Ovary (tissue), 9 donors: Measurements from ENCODE around the gene GTF2A1. TPM values are rescaled to one million over a fixed set of nuclear protein-coding genes. Genes with fewer than 3 reads are reported as not detected.
"Not testable (repeated sequence)": the region's sequence is repeated elsewhere in the genome, so short reads cannot be mapped to it uniquely, and the experiment has no call there.

Experiments
- DNase-seq, 5 donors: peaks; one replicate each; pipeline ENCODE4 v3.0.0-alpha.2; 2019 to 2020
- H3K27ac ChIP-seq, 2 donors: fragments of 200-600 bp; one replicate each; pipeline versions ENCODE4 v1.5.1 to v1.8.0; 2019 to 2022
- H3K27me3 ChIP-seq: fragments of 200-600 bp; one replicate; pipeline ENCODE4 v1.8.0; 2022
- H3K36me3 ChIP-seq: fragments of 200-600 bp; sonication (generic); one replicate; pipeline ENCODE4 v1.5.1; 2019
- H3K4me1 ChIP-seq: one replicate; pipeline ENCODE4 v1.8.1; 2013; ENCODE audit warnings: mild to moderate bottlenecking, moderate library complexity; ENCODE audit not compliant: insufficient read depth
- H3K4me3 ChIP-seq: fragments of 200-600 bp; sonication (generic); one replicate; pipeline ENCODE4 v1.5.1; 2017
- H3K9me3 ChIP-seq, 2 donors: fragments of 200-600 bp in 1 of 2; sonication (generic) in 1 of 2; one replicate each; pipeline versions ENCODE4 v1.5.1 to v1.8.1; 2013 to 2019; ENCODE audit warnings: mild to moderate bottlenecking in 1 of 2, moderate library complexity in 1 of 2
- EP300 ChIP-seq: sonication (generic); formaldehyde crosslinking; IDR thresholded peaks from one replicate; pipeline ENCODE4 v1.6.1; 2017; ENCODE audit warnings: antibody characterized with exemption
- POLR2A ChIP-seq: fragments of 450-650 bp; IDR thresholded peaks from one replicate; pipeline ENCODE4 v1.6.1; 2017; ENCODE audit warnings: antibody characterized with exemption, mild to moderate bottlenecking, moderate library complexity
- WGBS, 3 donors: extraction: QIAGEN DNeasy Blood & Tissue Kit in 1 of 3; methylation state at CpG; one replicate each; pipeline versions ENCODE4 v1.1.5 to v1.1.7; 2013 to 2017; 5-methylcytosine and 5-hydroxymethylcytosine counted together
- intact Hi-C, 4 donors: fragments of 100-400 bp; cut with DNase I; formaldehyde crosslinking; loops; one replicate each; pipeline versions ENCODE4 v1.11.0 to v1.15.1; 2022 to 2023
- polyA plus RNA-seq, 2 donors: library from polyadenylated mRNA; stranded (reverse); fragments of 200-250 nt in 1 of 2; fragments of 350-450 nt in 1 of 2; fragmentation: Illumina TruSeq in 1 of 2; extraction: RNeasy Lipid Tissue Mini Kit (QIAGEN cat#74804) in 1 of 2; gene quantifications; one replicate each; pipeline ENCODE4 v1.2.3, GENCODE V29; 2013 to 2014
- total RNA-seq, 7 donors: library from RNA; depleted of rRNA in 2 of 7; stranded (reverse); fragments of >200 nt in 2 of 7; fragmentation: NEBNext Ultra II Directional in 3 of 7; extraction: Animal tissue kit (Norgen Biotek cat#: 25700) in 3 of 7; gene quantifications; one replicate each; pipeline versions ENCODE4 v1.1.0 to v1.2.4, GENCODE V29; 2016 to 2023
- TF ChIP-seq, protein P1 (sequence below), 3 donors: fragments of 450-650 bp in 2 of 3; fragments of 200-600 bp in 1 of 3; IDR thresholded peaks; one replicate each; pipeline versions ENCODE4 v1.5.1 to v1.8.0; 2016 to 2022; ENCODE audit warnings: antibody characterized with exemption in 3 of 3, mild to moderate bottlenecking in 1 of 3
- donor health status: DM: no; HTN: no; CAD: no; lungs with moderate emphysema.
- donor health status: DM: no; HTN: no; CAD: no.
- donor health status: Bipolar disorder and iron deficiency.
- donor health status: DM: yes; HTN: yes; CAD: no.
- donor health status: DM: no; HTN: no; CAD: no.
- donor health status: DM: yes; HTN: yes; CAD: no.

The GTF2A1 gene
- total and polyA plus RNA-seq, 9 donors = 10.1 to 38.4 (median 27.8) TPM

- TF ChIP-seq EP300 = no peak
- TF ChIP-seq, protein P1, sequence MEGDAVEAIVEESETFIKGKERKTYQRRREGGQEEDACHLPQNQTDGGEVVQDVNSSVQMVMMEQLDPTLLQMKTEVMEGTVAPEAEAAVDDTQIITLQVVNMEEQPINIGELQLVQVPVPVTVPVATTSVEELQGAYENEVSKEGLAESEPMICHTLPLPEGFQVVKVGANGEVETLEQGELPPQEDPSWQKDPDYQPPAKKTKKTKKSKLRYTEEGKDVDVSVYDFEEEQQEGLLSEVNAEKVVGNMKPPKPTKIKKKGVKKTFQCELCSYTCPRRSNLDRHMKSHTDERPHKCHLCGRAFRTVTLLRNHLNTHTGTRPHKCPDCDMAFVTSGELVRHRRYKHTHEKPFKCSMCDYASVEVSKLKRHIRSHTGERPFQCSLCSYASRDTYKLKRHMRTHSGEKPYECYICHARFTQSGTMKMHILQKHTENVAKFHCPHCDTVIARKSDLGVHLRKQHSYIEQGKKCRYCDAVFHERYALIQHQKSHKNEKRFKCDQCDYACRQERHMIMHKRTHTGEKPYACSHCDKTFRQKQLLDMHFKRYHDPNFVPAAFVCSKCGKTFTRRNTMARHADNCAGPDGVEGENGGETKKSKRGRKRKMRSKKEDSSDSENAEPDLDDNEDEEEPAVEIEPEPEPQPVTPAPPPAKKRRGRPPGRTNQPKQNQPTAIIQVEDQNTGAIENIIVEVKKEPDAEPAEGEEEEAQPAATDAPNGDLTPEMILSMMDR (IDR thresholded peaks at IDR 0.05) = no peak
- TF ChIP-seq POLR2A = no peak
- no peak for DNase-seq
- Histone ChIP-seq H3K36me3 (no peaks in the 10 kb centered on the region), H3K4me3 (no peak overlapping the region), H3K27ac (no peak overlapping the region), H3K27me3 (no peaks in the 10 kb centered on the region), H3K4me1 (peaks cover 4% of the 10 kb centered on the region), H3K9me3 (no peaks in the 10 kb centered on the region)
- WGBS, 3 donors = 88 to 91% (median 90%) methylated on average over 19 of the region's 19 CpGs
- intact Hi-C loops = no loop called here
These were observed 25.9 kb upstream of the GTF2A1 start for GRCh38 chr14:81246461-81247270.

- H3K9me3 ChIP-seq = no peaks in the 10 kb centered on the region
- TF ChIP-seq POLR2A (no peak), EP300 (no peak)
- TF ChIP-seq, protein P1 (IDR thresholded peaks at IDR 0.05) = no peak
- no peaks in the 10 kb centered on the region for H3K36me3 ChIP-seq
- intact Hi-C loops = no loop called here
- H3K4me1 ChIP-seq = peaks cover 4% of the 10 kb centered on the region
- H3K27me3 ChIP-seq = no peaks in the 10 kb centered on the region
- no peak overlapping the region for H3K4me3 ChIP-seq
- no peak for DNase-seq
- H3K27ac ChIP-seq = no peak overlapping the region
- 4 to 24% (median 5%) methylated on average over 1 of the region's 1 CpG for WGBS, 3 donors
These were observed 25.0 kb upstream of the GTF2A1 start for GRCh38 chr14:81245771-81246170.

GRCh38 chr14:81244431-81244830 lies 23.7 kb upstream of the GTF2A1 start:
- H3K4me3 ChIP-seq, H3K9me3 ChIP-seq, intact Hi-C loops, DNase-seq, H3K4me1 ChIP-seq, H3K27ac ChIP-seq, H3K36me3 ChIP-seq, H3K27me3 ChIP-seq: not testable (repeated sequence)
- 95 to 96% (median 96%) methylated on average over 27 to 28 of the region's 28 CpGs for WGBS, 3 donors

- intact Hi-C loops = no loop called here
- Histone ChIP-seq H3K27ac (no peak overlapping the region), H3K36me3 (no peaks in the 10 kb centered on the region), H3K9me3 (no peaks in the 10 kb centered on the region), H3K27me3 (no peaks in the 10 kb centered on the region), H3K4me3 (no peak overlapping the region), H3K4me1 (peaks cover 4% of the 10 kb centered on the region)
- TF ChIP-seq, protein P1 (IDR thresholded peaks at IDR 0.05) = no peak
- no peak for TF ChIP-seq EP300
- TF ChIP-seq POLR2A = no peak
- DNase-seq = no peak
- WGBS, 3 donors = 79 to 91% (median 90%) methylated on average over 2 of the region's 2 CpGs
These were observed 22.7 kb upstream of the GTF2A1 start for GRCh38 chr14:81243499-81243898.

GRCh38 chr14:81236849-81237248 lies 16.1 kb upstream of the GTF2A1 start:
- H3K4me3 ChIP-seq, H3K4me1 ChIP-seq, H3K27ac ChIP-seq, H3K9me3 ChIP-seq, H3K36me3 ChIP-seq, intact Hi-C loops, H3K27me3 ChIP-seq, DNase-seq: not testable (repeated sequence)
- WGBS, 3 donors = 57 to 67% (median 66%) methylated on average over 2 of the region's 2 CpGs
